Ectodermal cell (in vitro differentiated cells): ENCODE results near the gene SYCP2L. TPM values are rescaled to one million over a fixed set of nuclear protein-coding genes. Genes with fewer than 3 reads are reported as not detected.
A peak's percentile ranks its signal among the peaks of the same experiment; 100 is the strongest.

ENCODE experiments used
- H3K27ac ChIP-seq: 2 replicates; pipeline ENCODE4 v1.7.0; 2013; ENCODE audit warnings: mild to moderate bottlenecking, low read depth, low read length; ENCODE audit not compliant: insufficient read depth, poor library complexity, severe bottlenecking
- H3K27me3 ChIP-seq: 2 replicates; pipeline ENCODE4 v1.7.0; 2013; ENCODE audit warnings: mild to moderate bottlenecking, low read length; ENCODE audit not compliant: insufficient read depth, control insufficient read depth, poor library complexity, severe bottlenecking
- H3K36me3 ChIP-seq: one replicate; pipeline ENCODE4 v1.7.0; 2013; ENCODE audit warnings: low read length; ENCODE audit not compliant: control insufficient read depth, insufficient read depth
- H3K4me1 ChIP-seq: one replicate; pipeline ENCODE4 v1.7.0; 2013; ENCODE audit warnings: low read length; ENCODE audit not compliant: control insufficient read depth, insufficient read depth
- H3K4me3 ChIP-seq: 2 replicates; pipeline ENCODE4 v1.7.0; 2013; ENCODE audit warnings: low read depth, low read length, control low read depth; ENCODE audit not compliant: insufficient read depth
- H3K9me3 ChIP-seq: 2 replicates; pipeline ENCODE4 v1.7.0; 2013; ENCODE audit warnings: mild to moderate bottlenecking, low read length, moderate library complexity; ENCODE audit not compliant: control insufficient read depth
- WGBS, 2 experiments: methylation state at CpG; one replicate each; pipeline ENCODE4 v1.1.7; 2013; ENCODE audit warnings: missing lambda C conversion rate in 2 of 2; 5-methylcytosine and 5-hydroxymethylcytosine counted together
- polyA plus RNA-seq, 4 experiments: library from polyadenylated mRNA; stranded (reverse); fragments of 50-300 nt; gene quantifications; one replicate each; pipeline ENCODE4 v1.2.3, GENCODE V29; 2013

SYCP2L gene
- polyA plus RNA-seq (2013, experiment 1 of 4): 11.2 TPM
- 15.9 TPM for polyA plus RNA-seq (2013, experiment 2 of 4)
- polyA plus RNA-seq (2013, experiment 3 of 4): 16.7 TPM
- 13.8 TPM for polyA plus RNA-seq (2013, experiment 4 of 4)

DNA sequence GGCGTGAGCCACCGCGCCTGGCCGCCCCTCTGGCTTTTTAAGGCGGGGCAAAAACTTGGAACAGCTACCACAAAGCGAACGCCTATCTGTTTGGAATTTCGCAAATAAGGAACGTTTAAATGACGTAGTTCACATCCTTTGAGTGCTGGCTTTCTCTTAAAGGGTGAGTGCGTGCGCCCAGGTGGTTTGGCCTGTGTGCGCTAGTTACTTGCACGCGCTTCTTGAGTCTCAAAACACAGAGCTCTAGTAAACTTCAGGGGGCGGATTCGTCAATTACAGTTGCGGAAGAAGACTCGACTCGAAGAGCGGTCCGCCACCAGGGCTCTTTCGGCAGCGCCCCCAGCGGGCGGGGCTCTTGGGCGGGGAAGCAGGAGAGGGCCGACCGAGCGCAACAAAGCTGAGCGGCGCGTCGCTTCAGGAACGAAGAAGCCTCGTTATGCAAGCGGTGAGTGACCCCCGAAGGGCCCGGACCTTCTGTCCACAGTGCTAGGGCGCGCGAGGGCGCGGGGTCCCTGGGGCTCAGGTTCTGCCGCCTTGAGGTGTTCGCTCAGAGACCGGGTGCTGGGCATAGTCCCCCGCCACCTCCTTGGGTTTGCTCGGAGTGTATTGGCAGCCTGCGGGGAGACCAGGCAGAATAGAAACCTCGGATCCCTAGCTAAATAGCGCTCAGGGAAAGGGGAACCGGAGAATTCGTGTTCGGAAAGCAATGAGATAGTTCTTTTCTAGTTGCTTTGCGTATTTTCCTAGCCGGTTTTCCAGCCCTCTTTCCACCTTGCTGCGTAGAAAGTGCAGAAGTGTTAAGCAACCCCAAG, at the start of gene SYCP2L:
SYCP2L (plus strand) TSS at position 362 of the 812 bp plus-strand sequence; CDS start at position 437, 75 bp downstream.
- H3K36me3 ChIP-seq: no peaks in the 10 kb centered on the region
- peaks cover 43% of the 10 kb centered on the region for H3K27me3 ChIP-seq
- no peaks in the 10 kb centered on the region for H3K4me1 ChIP-seq
- peak within 1 kb of the TSS; percentile 76 for H3K4me3 ChIP-seq
- H3K9me3 ChIP-seq: no peaks in the 10 kb centered on the region
- WGBS, 2 experiments: 0 to 1% methylated on average over 58 of the region's 58 CpGs
- peak within 1 kb of the TSS; percentile 56 for H3K27ac ChIP-seq

GRCh38 chr6:10837622-10837994, 49.2 kb upstream of the SYCP2L start:
- H3K27ac ChIP-seq: peak overlapping the region; percentile 98
- 0% methylated on average over 22 of the region's 22 CpGs for WGBS, 2 experiments
- H3K36me3 ChIP-seq: no peaks in the 10 kb centered on the region
- peaks cover 11% of the 10 kb centered on the region for H3K4me1 ChIP-seq
- peak overlapping the region; percentile 71 for H3K4me3 ChIP-seq
- peaks cover 9% of the 10 kb centered on the region for H3K27me3 ChIP-seq
- H3K9me3 ChIP-seq: no peaks in the 10 kb centered on the region

GRCh38 chr6:10837995-10838793, 48.7 kb upstream of the SYCP2L start, which contains the start of gene MAK:
TSS of gene MAK (minus strand) at chr6:10838539. CDS start at chr6:10830648, 7,891 bp downstream.
- Histone ChIP-seq H3K27me3 (peaks cover 9% of the 10 kb centered on the region), H3K27ac (peak within 1 kb of the TSS; percentile 98), H3K9me3 (no peaks in the 10 kb centered on the region), H3K36me3 (no peaks in the 10 kb centered on the region), H3K4me1 (peaks cover 11% of the 10 kb centered on the region), H3K4me3 (peak within 1 kb of the TSS; percentile 71)
- 0% methylated on average over 53 of the region's 53 CpGs for WGBS, 2 experiments

DNA sequence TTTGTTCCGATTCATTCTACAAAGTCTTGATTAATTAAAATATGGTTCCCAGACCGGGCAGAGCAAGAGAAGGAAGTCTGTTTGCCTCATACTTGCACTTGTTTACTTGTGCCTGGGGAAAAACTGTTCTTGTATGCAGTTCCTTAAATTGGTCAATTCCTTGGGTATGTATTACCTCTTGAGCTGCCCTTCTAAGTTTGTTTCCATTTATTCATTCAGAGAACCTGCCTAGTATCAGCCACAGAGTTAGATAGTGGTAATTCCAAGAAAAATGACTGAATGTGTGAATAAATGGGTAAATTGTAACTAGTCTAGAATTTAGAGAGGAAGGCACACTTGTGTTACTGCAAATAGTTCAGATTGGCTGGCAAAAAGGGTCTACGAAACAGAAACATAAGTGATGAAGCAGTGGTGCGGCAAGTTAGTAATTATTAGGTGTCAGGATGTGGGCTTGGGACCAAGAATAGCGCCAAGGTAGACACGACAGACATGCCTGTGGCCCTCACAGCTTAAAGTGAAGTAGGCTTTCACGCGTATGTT, 48.0 kb upstream of the SYCP2L start:
- no peaks in the 10 kb centered on the region for H3K9me3 ChIP-seq
- H3K27ac ChIP-seq: no peak overlapping the region
- peaks cover 9% of the 10 kb centered on the region for H3K27me3 ChIP-seq
- peaks cover 11% of the 10 kb centered on the region for H3K4me1 ChIP-seq
- H3K4me3 ChIP-seq: peak overlapping the region; percentile 71
- no peaks in the 10 kb centered on the region for H3K36me3 ChIP-seq
- 77% methylated on average over 8 of the region's 8 CpGs for WGBS, 2 experiments

DNA sequence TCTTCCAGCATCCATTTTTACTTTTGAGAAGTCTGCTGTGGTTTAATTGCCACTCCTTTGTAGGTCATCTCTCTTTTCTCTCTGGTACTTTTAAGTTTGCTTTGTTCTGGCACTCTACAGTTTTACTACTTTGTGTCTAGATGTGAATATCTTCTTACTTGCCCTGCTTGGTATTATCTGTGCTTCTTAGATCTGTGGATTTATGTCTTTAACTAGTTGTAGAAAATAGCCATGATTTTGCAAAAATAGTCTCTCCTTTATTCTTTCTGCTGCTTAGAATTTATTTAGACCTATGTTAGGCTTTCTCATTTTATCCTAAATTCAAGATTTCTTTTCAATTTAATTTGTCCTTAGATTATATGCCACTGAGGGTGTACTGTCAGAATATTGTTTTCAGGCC, 43.3 kb upstream of the SYCP2L start:
- no peaks in the 10 kb centered on the region for H3K9me3 ChIP-seq
- no peak overlapping the region for H3K27ac ChIP-seq
- no peaks in the 10 kb centered on the region for H3K36me3 ChIP-seq
- peaks cover 6% of the 10 kb centered on the region for H3K4me1 ChIP-seq
- H3K4me3 ChIP-seq: no peak overlapping the region
- peaks cover 3% of the 10 kb centered on the region for H3K27me3 ChIP-seq

DNA sequence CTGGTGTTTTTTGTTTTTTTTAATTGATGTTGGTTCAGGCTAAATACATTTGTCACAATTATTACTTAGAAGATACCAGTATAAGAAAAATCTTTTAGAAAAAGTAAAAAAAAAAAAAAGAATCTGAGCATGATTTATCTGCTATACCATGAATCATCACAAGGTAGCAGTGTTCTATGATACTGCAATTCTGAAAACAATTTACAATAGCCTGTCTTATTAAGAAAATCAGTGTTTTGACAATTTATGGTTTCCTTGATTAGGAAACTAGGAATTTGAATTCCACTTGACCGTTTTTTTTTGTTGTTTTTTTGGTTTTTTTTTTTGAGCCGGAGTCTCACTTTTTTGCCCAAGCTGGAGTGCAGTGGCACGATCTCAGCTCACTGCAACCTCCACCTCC, 39.2 kb upstream of the SYCP2L start:
- Histone ChIP-seq H3K36me3 (no peaks in the 10 kb centered on the region), H3K9me3 (no peaks in the 10 kb centered on the region), H3K27me3 (no peaks in the 10 kb centered on the region), H3K4me3 (no peak overlapping the region), H3K27ac (no peak overlapping the region), H3K4me1 (no peaks in the 10 kb centered on the region)
- 87 to 90% methylated on average over 3 of the region's 3 CpGs for WGBS, 2 experiments

DNA sequence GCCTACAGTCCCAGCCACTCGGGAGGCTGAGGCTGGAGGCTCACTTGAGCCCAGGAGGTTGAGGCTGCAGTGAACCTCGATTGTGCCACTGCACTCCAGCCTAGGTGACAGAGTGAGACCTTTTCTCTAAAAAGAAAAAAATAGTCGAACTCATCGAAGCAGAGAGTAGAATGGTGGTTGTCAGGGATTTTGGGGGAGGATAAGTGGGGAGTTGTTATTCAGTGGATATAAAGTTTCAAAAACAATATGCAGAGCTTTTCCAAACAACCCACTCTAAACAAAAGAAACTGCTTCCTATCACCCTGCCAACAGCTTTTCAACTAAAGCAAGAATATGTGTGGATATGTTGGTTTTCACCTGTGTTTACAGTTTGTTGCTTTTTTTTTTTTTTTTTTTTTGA, 37.0 kb upstream of the SYCP2L start:
- 91 to 93% methylated on average over 4 of the region's 4 CpGs for WGBS, 2 experiments
- Histone ChIP-seq H3K27ac (no peak overlapping the region), H3K36me3 (no peaks in the 10 kb centered on the region), H3K4me1 (no peaks in the 10 kb centered on the region), H3K27me3 (no peaks in the 10 kb centered on the region), H3K4me3 (no peak overlapping the region), H3K9me3 (no peaks in the 10 kb centered on the region)

DNA sequence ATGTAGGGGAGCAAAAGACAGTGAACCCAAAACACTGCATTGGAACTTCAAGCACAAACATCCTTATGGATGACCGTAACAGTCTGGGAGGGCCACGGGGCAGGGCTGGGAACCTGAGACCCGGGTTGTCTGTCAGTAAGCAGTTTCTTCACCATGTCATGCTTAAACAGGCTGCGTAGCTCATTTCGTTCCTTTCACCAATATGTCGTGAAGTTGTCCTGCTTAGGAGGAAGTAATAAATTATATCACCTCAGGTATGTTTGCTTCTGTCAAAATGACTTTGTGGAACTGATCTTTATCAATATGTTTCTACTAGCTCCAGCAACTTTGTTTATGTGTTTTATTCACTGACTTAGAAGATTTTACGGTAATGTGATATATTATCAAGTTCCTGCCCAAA, 36.1 kb upstream of the SYCP2L start:
- Histone ChIP-seq H3K4me1 (no peaks in the 10 kb centered on the region), H3K27ac (no peak overlapping the region), H3K9me3 (no peaks in the 10 kb centered on the region), H3K27me3 (no peaks in the 10 kb centered on the region), H3K36me3 (no peaks in the 10 kb centered on the region), H3K4me3 (no peak overlapping the region)
- WGBS, 2 experiments: 89 to 96% methylated on average over 6 of the region's 7 CpGs

DNA sequence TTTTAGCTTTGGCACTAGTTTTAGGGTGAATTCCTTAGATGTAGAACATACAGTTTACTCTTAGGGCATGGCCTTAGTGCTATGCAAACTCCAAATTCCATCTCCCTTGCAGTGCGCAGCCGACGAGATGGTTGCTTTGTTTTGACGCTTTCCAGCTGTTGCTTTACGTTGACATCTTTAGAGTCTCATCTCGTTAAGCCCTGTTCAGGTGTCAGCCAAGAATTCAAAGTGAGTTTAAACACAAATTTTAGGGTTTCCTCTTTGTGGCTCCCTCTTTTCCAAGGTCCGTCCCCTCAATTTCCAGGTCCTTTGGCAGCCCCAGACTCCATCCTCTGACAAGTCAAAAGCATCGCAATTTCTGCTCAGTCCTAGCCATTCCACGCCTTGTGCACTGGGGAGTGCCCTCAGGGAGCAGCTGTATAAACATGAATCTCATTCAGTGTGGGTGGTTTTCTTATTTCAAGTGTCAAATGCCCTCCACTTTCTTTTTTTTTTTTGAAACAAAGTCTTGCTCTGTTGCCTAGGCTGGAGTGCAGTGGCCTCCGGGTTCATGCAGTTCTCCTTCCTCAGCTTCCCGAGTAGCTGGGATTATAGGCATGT, 34.4 kb upstream of the SYCP2L start:
- 92% methylated on average over 11 of the region's 11 CpGs for WGBS, 2 experiments
- no peaks in the 10 kb centered on the region for H3K27me3 ChIP-seq
- H3K9me3 ChIP-seq: no peaks in the 10 kb centered on the region
- no peaks in the 10 kb centered on the region for H3K36me3 ChIP-seq
- no peak overlapping the region for H3K4me3 ChIP-seq
- H3K27ac ChIP-seq: no peak overlapping the region
- H3K4me1 ChIP-seq: no peaks in the 10 kb centered on the region
